NK-92 treated with Interleukin-12 subunit alpha and Interleukin-12 subunit beta, amount 100 ng/mL, for 24 hours (cell line): Measurements from ENCODE around the gene SPRED3.

Source experiments
- DNase-seq: peaks from one replicate; lab custom pipeline; 2025; lab: John Stamatoyannopoulos, UW

Gene SPRED3

GRCh38 chr19:38373907-38374331 lies 14.6 kb upstream of the SPRED3 start:
- no peak for DNase-seq

GRCh38 chr19:38374332-38375097 lies 14.0 kb upstream of the SPRED3 start, which contains the start of gene PSMD8:
TSS of gene PSMD8 (plus strand) at chr19:38374571. CDS start at chr19:38374602, 31 bp downstream.
- peak; percentile 98 for DNase-seq

- DNase-seq = no peak
These were observed 13.4 kb upstream of the SPRED3 start for GRCh38 chr19:38375098-38375493.

GRCh38 chr19:38375748-38376147 lies 12.7 kb upstream of the SPRED3 start:
- no peak for DNase-seq

- DNase-seq = no peak
These were observed 11.9 kb upstream of the SPRED3 start for GRCh38 chr19:38376576-38376975.

GRCh38 chr19:38377052-38377451 lies 11.4 kb upstream of the SPRED3 start:
- DNase-seq = no peak

GRCh38 chr19:38378866-38379265 lies 9.6 kb upstream of the SPRED3 start:
- no peak for DNase-seq

GRCh38 chr19:38381138-38381537 lies 7.4 kb upstream of the SPRED3 start:
- no peak for DNase-seq

- DNase-seq = no peak
These were observed 5.3 kb upstream of the SPRED3 start for GRCh38 chr19:38383184-38383583.

GRCh38 chr19:38383743-38384142 lies 4.8 kb upstream of the SPRED3 start:
- DNase-seq = no peak

GRCh38 chr19:38384209-38385027 lies 4.1 kb upstream of the SPRED3 start:
- DNase-seq = no peak

DNA sequence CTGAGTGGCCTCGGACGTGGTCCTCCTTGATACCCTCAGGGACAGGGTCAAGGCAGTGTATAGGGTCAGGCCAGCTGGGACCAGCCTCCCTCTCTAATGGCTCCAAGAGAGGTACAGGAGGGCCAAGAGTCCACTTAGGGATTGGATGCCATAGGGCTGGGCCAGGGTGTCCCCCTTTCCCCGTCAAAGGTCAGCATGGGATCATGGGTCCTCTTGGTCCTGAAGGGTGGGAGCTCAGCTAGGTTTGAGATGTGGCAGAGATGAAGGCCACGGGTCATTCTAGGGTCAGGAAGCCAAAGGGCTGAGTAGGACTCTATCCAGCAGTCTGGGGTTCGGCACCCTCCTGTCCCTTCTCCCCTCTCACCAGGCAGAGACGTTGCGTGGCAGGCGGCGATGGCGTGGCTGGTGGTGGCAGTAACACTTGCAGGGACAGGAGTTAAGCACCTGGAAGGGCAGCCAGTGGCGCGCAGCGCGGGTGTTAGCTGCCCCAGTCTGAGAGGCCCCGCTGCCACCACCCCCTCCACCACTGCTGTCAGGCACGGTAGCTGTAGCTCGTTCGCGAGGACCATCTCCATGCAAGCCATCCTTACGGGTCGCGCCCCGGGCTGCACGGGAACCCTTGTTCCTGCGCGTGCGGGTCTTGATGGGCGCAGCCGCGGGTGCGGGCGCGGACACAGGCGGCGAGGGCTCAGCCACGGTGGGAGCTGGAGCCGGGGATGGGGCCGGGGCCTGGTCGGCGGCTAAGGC lies 3.3 kb upstream of the SPRED3 start:
- no peak for DNase-seq

GRCh38 chr19:38385804-38386257 lies 2.7 kb upstream of the SPRED3 start:
- no peak for DNase-seq

- no peak for DNase-seq
These were observed 2.1 kb upstream of the SPRED3 start for GRCh38 chr19:38386300-38386970.

GRCh38 chr19:38386971-38387549 lies 1.4 kb upstream of the SPRED3 start:
- DNase-seq = no peak

GRCh38 chr19:38387550-38388348 lies 748 bp upstream of the SPRED3 start, which contains the start of gene GGN:
TSS of gene GGN (minus strand) at chr19:38388034. CDS start at chr19:38387261, 773 bp downstream.
- no peak for DNase-seq

DNA sequence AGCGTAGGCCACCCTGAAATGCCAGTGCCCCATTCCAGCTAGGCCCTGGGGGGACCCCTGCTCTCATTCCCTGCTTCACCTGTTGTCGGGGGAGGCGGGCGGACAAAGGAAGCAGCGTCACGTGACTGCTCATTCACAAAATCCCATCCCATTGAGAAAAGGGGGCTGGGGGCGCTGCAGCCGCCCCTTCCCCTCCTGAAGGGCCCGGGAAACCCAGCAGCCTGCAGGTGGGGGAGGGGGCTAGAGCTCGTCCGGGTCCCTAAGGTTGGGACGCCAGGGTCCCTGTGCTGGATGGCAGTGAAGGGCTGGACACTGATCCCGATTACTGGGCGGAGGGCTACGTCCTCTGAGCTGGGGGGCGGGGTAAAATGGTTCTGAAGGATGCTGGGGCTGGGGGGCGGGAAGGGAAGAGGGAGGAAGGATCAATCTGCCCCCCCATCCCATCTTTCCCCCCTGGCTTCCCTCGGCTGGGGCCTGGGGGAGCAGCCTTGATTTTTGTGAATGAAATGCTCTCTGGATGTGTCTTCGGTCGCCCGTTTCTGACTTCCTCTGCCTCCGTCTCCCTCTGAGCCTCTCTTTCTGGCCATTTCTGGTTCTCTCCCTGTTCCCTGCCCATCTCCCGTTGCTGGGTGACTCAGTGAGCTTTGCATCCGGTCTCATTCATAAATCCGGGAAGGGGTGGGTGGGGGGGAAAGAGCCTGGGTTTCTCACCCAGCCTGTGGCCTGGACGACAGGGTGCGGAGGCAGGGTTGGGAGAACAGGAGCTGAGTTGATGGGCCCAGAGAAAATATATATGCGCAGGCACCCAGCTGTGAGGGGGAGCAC lies 816 bp downstream of the SPRED3 start:
- no peak for DNase-seq

DNA sequence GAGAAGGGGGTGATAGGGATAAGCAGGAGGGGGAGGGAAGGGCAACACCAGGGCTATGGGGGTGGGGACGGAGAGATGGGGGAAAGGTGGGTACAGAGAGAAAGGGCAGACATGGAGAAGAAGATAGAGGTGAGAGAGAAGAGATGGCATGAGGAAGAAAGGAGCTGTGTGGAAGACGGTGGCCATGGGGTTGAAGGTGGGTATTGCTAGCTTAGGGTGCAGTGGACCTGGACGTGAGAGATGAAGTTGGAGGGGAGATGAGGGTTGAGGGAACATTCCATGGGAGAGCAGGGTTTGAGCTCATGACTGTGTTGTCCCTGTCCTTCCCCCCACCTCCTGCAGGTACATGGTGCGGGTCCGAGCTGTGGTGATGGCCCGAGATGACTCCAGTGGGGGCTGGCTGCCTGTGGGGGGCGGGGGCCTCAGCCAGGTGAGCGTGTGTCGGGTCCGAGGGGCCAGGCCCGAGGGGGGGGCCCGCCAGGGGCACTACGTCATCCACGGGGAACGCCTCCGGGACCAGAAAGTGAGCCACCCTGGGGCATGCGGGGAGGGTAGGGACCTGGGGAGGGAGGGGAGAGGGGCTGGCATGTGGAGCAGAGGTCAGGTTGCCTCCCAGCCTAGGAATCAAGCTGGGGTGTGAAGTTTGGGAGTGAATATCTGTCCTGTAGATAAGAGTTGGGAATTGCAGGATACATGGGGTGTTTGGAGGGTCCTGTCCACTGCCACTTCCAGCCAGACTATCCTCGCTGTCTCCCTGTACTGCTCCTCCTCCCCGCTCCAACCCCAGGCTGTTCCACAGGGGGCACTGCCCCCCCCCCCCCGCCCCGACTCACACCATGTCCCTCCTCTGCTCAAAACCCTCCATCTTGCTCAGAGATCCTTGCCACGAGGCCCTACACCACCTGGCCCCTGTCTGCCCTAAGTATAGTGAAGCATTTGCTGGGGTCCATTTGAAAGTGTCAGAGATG lies 1.7 kb downstream of the SPRED3 start:
- no peak for DNase-seq
